HG02588 (cell line): ENCODE data around the gene LDLRAP1.
A peak's percentile ranks its signal among the peaks of the same experiment; 100 is the strongest.
"Not testable (repeated sequence)": the region's sequence is repeated elsewhere in the genome, so short reads cannot be mapped to it uniquely, and the experiment has no call there.

Experiments
- ATAC-seq: cut with Tn5 transposase; IDR thresholded peaks from one replicate; pipeline ENCODE4 v1.9.1; 2021; ENCODE audit warnings: mild to moderate bottlenecking, moderate library complexity; ENCODE audit not compliant: unreplicated experiment

Gene LDLRAP1

GRCh38 chr1:25543425-25544242, at the start of gene LDLRAP1:
TSS of gene LDLRAP1 (plus strand) at chr1:25543606. CDS start at chr1:25543699, 93 bp downstream.
- ATAC-seq: peak; percentile 87

- ATAC-seq: no peak
These were observed 48.5 kb upstream of the LDLRAP1 start for GRCh38 chr1:25494952-25495351.

GRCh38 chr1:25500694-25501093, 42.7 kb upstream of the LDLRAP1 start:
- ATAC-seq: no peak

GRCh38 chr1:25501235-25502058, 42.0 kb upstream of the LDLRAP1 start:
- ATAC-seq: no peak

GRCh38 chr1:25502957-25503356, 40.4 kb upstream of the LDLRAP1 start:
- ATAC-seq: no peak

GRCh38 chr1:25503551-25504426, 39.6 kb upstream of the LDLRAP1 start:
- no peak for ATAC-seq

- no peak for ATAC-seq
These were observed 38.5 kb upstream of the LDLRAP1 start for GRCh38 chr1:25504706-25505595.

- no peak for ATAC-seq
These were observed 37.6 kb upstream of the LDLRAP1 start for GRCh38 chr1:25505656-25506385.

- ATAC-seq: not testable (repeated sequence)
These were observed 36.6 kb upstream of the LDLRAP1 start for GRCh38 chr1:25506566-25507463.

GRCh38 chr1:25513666-25514065, 29.7 kb upstream of the LDLRAP1 start:
- ATAC-seq: no peak

- no peak for ATAC-seq
These were observed 28.4 kb upstream of the LDLRAP1 start for GRCh38 chr1:25515033-25515432.

- no peak for ATAC-seq
These were observed 26.7 kb upstream of the LDLRAP1 start for GRCh38 chr1:25516686-25517085.

GRCh38 chr1:25517476-25518394, 25.7 kb upstream of the LDLRAP1 start:
- no peak for ATAC-seq

GRCh38 chr1:25519624-25520023, 23.8 kb upstream of the LDLRAP1 start:
- no peak for ATAC-seq

GRCh38 chr1:25520446-25521061, 22.9 kb upstream of the LDLRAP1 start:
- ATAC-seq: no peak

- ATAC-seq: no peak
These were observed 21.3 kb upstream of the LDLRAP1 start for GRCh38 chr1:25522031-25522655.
